ENCODE measurements around the gene TCF7L1. TPM values are rescaled to one million over a fixed set of nuclear protein-coding genes. Genes with fewer than 3 reads are reported as not detected.

TCF7L1 gene
- total RNA-seq, 4 donors from 2014 or later = 2.7 to 10.3 (median 8.2) TPM

GRCh38 chr2:85287721-85288120, 154.5 kb downstream of the TCF7L1 start:
- TF ChIP-seq, protein P1, sequence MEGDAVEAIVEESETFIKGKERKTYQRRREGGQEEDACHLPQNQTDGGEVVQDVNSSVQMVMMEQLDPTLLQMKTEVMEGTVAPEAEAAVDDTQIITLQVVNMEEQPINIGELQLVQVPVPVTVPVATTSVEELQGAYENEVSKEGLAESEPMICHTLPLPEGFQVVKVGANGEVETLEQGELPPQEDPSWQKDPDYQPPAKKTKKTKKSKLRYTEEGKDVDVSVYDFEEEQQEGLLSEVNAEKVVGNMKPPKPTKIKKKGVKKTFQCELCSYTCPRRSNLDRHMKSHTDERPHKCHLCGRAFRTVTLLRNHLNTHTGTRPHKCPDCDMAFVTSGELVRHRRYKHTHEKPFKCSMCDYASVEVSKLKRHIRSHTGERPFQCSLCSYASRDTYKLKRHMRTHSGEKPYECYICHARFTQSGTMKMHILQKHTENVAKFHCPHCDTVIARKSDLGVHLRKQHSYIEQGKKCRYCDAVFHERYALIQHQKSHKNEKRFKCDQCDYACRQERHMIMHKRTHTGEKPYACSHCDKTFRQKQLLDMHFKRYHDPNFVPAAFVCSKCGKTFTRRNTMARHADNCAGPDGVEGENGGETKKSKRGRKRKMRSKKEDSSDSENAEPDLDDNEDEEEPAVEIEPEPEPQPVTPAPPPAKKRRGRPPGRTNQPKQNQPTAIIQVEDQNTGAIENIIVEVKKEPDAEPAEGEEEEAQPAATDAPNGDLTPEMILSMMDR (IDR thresholded peaks at IDR 0.05; ENCODE audit: low read depth) = no peak

GRCh38 chr2:85288244-85288725, 155.1 kb downstream of the TCF7L1 start:
- TF ChIP-seq, protein P1 (IDR thresholded peaks at IDR 0.05; ENCODE audit: low read depth) = no peak

DNA sequence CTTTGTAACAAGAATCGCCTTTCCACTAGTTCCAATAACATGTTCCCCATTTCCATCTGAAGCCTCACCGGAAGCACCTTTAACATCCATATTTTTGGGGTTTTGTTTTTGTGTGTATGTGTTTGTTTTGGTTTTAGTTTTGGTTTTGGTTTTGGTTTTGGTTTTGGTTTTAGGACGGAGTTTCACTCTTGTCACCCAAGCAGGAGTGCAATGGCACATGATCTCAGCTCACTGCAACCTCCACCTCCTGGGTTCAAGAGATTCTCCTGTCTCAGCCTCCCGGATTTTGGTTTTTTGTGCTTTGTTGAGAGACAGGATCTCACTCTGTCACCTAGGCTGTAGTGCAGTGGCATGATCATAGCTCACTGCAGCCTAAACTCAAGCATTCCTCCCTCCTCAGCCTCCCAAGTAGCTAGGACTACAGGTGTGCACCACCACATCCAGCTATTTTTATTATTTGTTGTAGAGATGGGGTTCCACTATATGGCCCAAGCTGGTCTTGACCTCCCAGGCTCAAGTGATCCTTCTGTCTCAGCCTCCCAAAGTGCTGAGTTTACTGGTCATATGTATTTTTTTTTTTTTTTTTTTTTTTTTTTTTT, 158.3 kb downstream of the TCF7L1 start:
- TF ChIP-seq, protein P1 (IDR thresholded peaks at IDR 0.05; ENCODE audit: low read depth) = no peak

DNA sequence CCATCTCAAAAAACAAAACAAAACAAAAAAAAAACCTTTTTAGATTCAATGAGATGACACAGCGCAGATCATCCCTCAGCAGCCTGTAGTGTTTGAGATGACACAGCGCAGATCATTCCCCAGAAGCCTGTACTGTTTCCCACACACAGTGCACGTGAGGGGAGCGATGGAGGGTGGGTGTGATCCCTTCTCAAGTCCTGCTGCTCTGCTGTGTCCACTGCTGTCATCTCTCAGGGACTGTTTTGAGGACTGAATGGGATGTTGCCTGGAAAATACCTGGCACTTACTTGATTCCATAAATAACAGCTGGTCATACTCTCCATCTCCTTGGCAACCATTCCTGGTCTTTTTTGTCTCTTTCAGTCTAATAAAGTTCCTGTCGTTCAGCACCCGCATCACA, 168.9 kb downstream of the TCF7L1 start:
- TF ChIP-seq, protein P1 (IDR thresholded peaks at IDR 0.05; ENCODE audit: low read depth) = no peak

- TF ChIP-seq, protein P1 (IDR thresholded peaks at IDR 0.05; ENCODE audit: low read depth) = no peak
Observed at GRCh38 chr2:85303780-85304531, 170.8 kb downstream of the TCF7L1 start.

DNA sequence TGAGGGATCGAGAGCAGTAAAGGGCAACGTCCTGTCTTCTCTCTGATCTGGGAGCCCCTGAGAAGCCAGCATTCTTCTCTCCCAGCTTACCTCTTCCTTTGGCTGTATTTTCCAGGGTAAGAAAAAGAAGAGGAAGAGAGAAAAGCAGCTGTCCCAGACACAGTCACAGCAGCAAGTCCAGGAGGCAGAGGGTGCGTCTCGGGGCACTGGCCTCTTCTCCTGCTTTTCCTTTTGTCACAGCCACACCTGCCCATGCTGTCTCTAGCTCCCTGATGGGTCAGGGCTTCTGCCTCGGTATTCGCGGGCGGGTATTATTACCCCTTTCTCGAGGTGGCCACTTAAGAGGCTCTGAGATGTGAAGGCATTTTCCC, 174.3 kb downstream of the TCF7L1 start:
- TF ChIP-seq, protein P1 (IDR thresholded peaks at IDR 0.05; ENCODE audit: low read depth) = no peak

DNA sequence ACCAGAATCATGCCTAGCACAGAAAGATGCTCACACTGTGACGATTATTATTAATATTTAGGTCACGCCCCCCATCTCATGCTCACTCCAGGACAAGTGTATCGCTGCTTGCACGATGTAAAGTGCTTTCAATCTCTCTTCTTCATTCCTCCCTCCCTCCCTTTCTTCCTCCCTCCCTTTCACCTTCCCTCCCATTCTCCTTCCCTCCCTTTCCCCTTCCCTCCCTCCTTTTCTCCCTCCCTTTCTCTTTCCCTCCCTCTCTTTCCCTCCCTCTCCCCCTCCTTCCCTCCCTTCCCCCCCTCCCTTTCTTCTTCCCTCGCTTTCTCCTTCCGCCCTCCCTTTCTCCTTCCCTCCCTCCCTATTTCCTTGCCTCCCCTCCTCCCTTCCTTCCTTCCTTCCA, 175.0 kb downstream of the TCF7L1 start:
- TF ChIP-seq, protein P1 (IDR thresholded peaks at IDR 0.05; ENCODE audit: low read depth) = no peak

Measured in subcutaneous adipose tissue (tissue), 4 donors.